WTC11 (cell line): Measurements from ENCODE around the gene GRAMD1B.

Experiments used
- AFF4 ChIP-seq: sonication (generic); formaldehyde crosslinking; IDR thresholded peaks from 2 replicates; pipeline ENCODE4 v1.8.1; 2023; ENCODE audit warnings: mild to moderate bottlenecking, missing genetic modification reagents, borderline replicate concordance
- CTCF ChIP-seq: fragments of 200-600 bp; IDR thresholded peaks from 2 replicates; pipeline ENCODE4 v1.8.0; 2022; ENCODE audit warnings: antibody characterized with exemption
- IRF2 ChIP-seq: sonication (generic); formaldehyde crosslinking; IDR thresholded peaks from 2 replicates; pipeline ENCODE4 v1.8.0; 2022; ENCODE audit warnings: low read depth, missing genetic modification reagents, borderline replicate concordance
- MLX ChIP-seq: sonication (generic); formaldehyde crosslinking; IDR thresholded peaks from 2 replicates; pipeline ENCODE4 v1.8.1; 2023; ENCODE audit warnings: mild to moderate bottlenecking, missing genetic modification reagents, moderate library complexity
- NR3C1 ChIP-seq: sonication (generic); formaldehyde crosslinking; conservative IDR thresholded peaks from 2 replicates; pipeline ENCODE4 v1.8.1; 2023; ENCODE audit warnings: low read depth, mild to moderate bottlenecking, missing genetic modification reagents
- SP1 ChIP-seq: sonication (generic); formaldehyde crosslinking; conservative IDR thresholded peaks from 2 replicates; pipeline ENCODE4 v1.8.1; 2022; ENCODE audit warnings: missing genetic modification reagents
- TCF7 ChIP-seq: sonication (generic); formaldehyde crosslinking; IDR thresholded peaks from 2 replicates; pipeline ENCODE4 v1.8.0; 2022; ENCODE audit warnings: mild to moderate bottlenecking, low read depth, missing genetic modification reagents, moderate library complexity
- TEAD4 ChIP-seq: sonication (generic); formaldehyde crosslinking; IDR thresholded peaks from 2 replicates; pipeline ENCODE4 v1.8.0; 2022; ENCODE audit warnings: mild to moderate bottlenecking, missing genetic modification reagents
- TF ChIP-seq, protein P1 (sequence below): sonication (generic); formaldehyde crosslinking; IDR thresholded peaks from 2 replicates; pipeline ENCODE4 v1.8.1; 2023; ENCODE audit warnings: mild to moderate bottlenecking, moderate library complexity, missing genetic modification reagents

GRCh38 chr11:123607781-123608180 is 177.7 kb downstream of the GRAMD1B start:
- TF ChIP-seq NR3C1 (CRISPR knock-in tag): no peak
- no peak for TF ChIP-seq TEAD4 (CRISPR knock-in tag)
- TF ChIP-seq CTCF: no peak
- TF ChIP-seq IRF2: no peak
- TF ChIP-seq, protein P1, sequence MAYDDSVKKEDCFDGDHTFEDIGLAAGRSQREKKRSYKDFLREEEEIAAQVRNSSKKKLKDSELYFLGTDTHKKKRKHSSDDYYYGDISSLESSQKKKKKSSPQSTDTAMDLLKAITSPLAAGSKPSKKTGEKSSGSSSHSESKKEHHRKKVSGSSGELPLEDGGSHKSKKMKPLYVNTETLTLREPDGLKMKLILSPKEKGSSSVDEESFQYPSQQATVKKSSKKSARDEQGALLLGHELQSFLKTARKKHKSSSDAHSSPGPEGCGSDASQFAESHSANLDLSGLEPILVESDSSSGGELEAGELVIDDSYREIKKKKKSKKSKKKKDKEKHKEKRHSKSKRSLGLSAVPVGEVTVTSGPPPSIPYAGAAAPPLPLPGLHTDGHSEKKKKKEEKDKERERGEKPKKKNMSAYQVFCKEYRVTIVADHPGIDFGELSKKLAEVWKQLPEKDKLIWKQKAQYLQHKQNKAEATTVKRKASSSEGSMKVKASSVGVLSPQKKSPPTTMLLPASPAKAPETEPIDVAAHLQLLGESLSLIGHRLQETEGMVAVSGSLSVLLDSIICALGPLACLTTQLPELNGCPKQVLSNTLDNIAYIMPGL: no peak
- no peak for TF ChIP-seq MLX (CRISPR knock-in tag)
- TF ChIP-seq SP1: no peak
- TF ChIP-seq AFF4: no peak
- no peak for TF ChIP-seq TCF7
